Mesodermal cell (in vitro differentiated cells): Measurements from ENCODE around the gene RXRG.

ENCODE experiments used
- H3K27ac ChIP-seq: 2 replicates; pipeline ENCODE4 v1.7.0; 2013; ENCODE audit warnings: mild to moderate bottlenecking, low read depth, low read length, moderate library complexity; ENCODE audit not compliant: severe bottlenecking
- H3K36me3 ChIP-seq: 2 replicates; pipeline ENCODE4 v1.7.1; 2013; ENCODE audit warnings: mild to moderate bottlenecking, low read length, moderate library complexity; ENCODE audit not compliant: control insufficient read depth, insufficient read depth
- H3K4me1 ChIP-seq: one replicate; pipeline ENCODE4 v1.7.1; 2013; ENCODE audit warnings: mild to moderate bottlenecking, low read length; ENCODE audit not compliant: insufficient read depth, control insufficient read depth, poor library complexity, severe bottlenecking
- H3K4me3 ChIP-seq: 2 replicates; pipeline ENCODE4 v1.7.0; 2013; ENCODE audit warnings: low read length, control low read depth, mild to moderate bottlenecking; ENCODE audit not compliant: insufficient read depth, poor library complexity, severe bottlenecking; ENCODE audit errors: extremely low read depth
- H3K9me3 ChIP-seq: 2 replicates; pipeline ENCODE4 v1.7.1; 2013; ENCODE audit warnings: mild to moderate bottlenecking, low read length, moderate library complexity; ENCODE audit not compliant: control insufficient read depth
- WGBS, 2 experiments: methylation state at CpG; one replicate each; pipeline ENCODE4 v1.1.5; 2013; ENCODE audit warnings: missing lambda C conversion rate in 2 of 2; ENCODE audit not compliant: insufficient coverage in 2 of 2; 5-methylcytosine and 5-hydroxymethylcytosine counted together

Gene RXRG

GRCh38 chr1:165431079-165431478, 13.8 kb downstream of the RXRG start:
- Histone ChIP-seq H3K36me3 (no peaks in the 10 kb centered on the region), H3K27ac (no peak overlapping the region), H3K4me1 (no peaks in the 10 kb centered on the region), H3K9me3 (no peaks in the 10 kb centered on the region), H3K4me3 (no peak overlapping the region)
- 90 to 96% methylated on average over 4 of the region's 4 CpGs for WGBS, 2 experiments

- H3K4me3 ChIP-seq = no peak overlapping the region
- H3K27ac ChIP-seq = no peak overlapping the region
- 100% methylated on average over 2 of the region's 2 CpGs; no CpG with 5 or more reads in 1 of the 2 experiments for WGBS, 2 experiments
- H3K9me3 ChIP-seq = no peaks in the 10 kb centered on the region
- H3K4me1 ChIP-seq = no peaks in the 10 kb centered on the region
- no peaks in the 10 kb centered on the region for H3K36me3 ChIP-seq
These were observed 18.2 kb downstream of the RXRG start for GRCh38 chr1:165426745-165427144.

- H3K27ac ChIP-seq = no peak overlapping the region
- H3K36me3 ChIP-seq = no peaks in the 10 kb centered on the region
- WGBS, 2 experiments = 72 to 82% methylated on average over 2 of the region's 2 CpGs
- no peak overlapping the region for H3K4me3 ChIP-seq
- H3K4me1 ChIP-seq = no peaks in the 10 kb centered on the region
- H3K9me3 ChIP-seq = no peaks in the 10 kb centered on the region
These were observed 19.3 kb downstream of the RXRG start for GRCh38 chr1:165425621-165426020.

- Histone ChIP-seq H3K9me3 (no peaks in the 10 kb centered on the region), H3K4me1 (no peaks in the 10 kb centered on the region), H3K27ac (no peak overlapping the region), H3K4me3 (no peak overlapping the region), H3K36me3 (no peaks in the 10 kb centered on the region)
- 89 to 92% methylated on average over 7 to 9 of the region's 10 CpGs for WGBS, 2 experiments
These were observed 20.3 kb downstream of the RXRG start for GRCh38 chr1:165424454-165425216.

GRCh38 chr1:165423136-165423535, 21.8 kb downstream of the RXRG start:
- H3K27ac ChIP-seq = no peak overlapping the region
- WGBS, 2 experiments = 75 to 90% methylated on average over 5 of the region's 5 CpGs
- no peaks in the 10 kb centered on the region for H3K4me1 ChIP-seq
- no peaks in the 10 kb centered on the region for H3K36me3 ChIP-seq
- no peak overlapping the region for H3K4me3 ChIP-seq
- H3K9me3 ChIP-seq = no peaks in the 10 kb centered on the region

- Histone ChIP-seq H3K4me3 (no peak overlapping the region), H3K36me3 (no peaks in the 10 kb centered on the region), H3K4me1 (no peaks in the 10 kb centered on the region), H3K9me3 (no peaks in the 10 kb centered on the region), H3K27ac (no peak overlapping the region)
- WGBS, 2 experiments = no CpG with 5 or more reads among the region's 2 CpGs
These were observed 24.3 kb downstream of the RXRG start for GRCh38 chr1:165420655-165421054.

GRCh38 chr1:165419839-165420238, 25.1 kb downstream of the RXRG start:
- no peak overlapping the region for H3K4me3 ChIP-seq
- no peaks in the 10 kb centered on the region for H3K9me3 ChIP-seq
- 83 to 87% methylated on average over 2 of the region's 2 CpGs for WGBS, 2 experiments
- H3K27ac ChIP-seq = no peak overlapping the region
- H3K4me1 ChIP-seq = no peaks in the 10 kb centered on the region
- H3K36me3 ChIP-seq = no peaks in the 10 kb centered on the region

- Histone ChIP-seq H3K27ac (no peak overlapping the region), H3K4me1 (no peaks in the 10 kb centered on the region), H3K9me3 (no peaks in the 10 kb centered on the region), H3K36me3 (no peaks in the 10 kb centered on the region), H3K4me3 (no peak overlapping the region)
These were observed 26.7 kb downstream of the RXRG start for GRCh38 chr1:165418195-165418594.

- no peaks in the 10 kb centered on the region for H3K4me1 ChIP-seq
- 96% methylated on average over 7 to 10 of the region's 11 CpGs for WGBS, 2 experiments
- no peaks in the 10 kb centered on the region for H3K36me3 ChIP-seq
- no peak overlapping the region for H3K4me3 ChIP-seq
- no peaks in the 10 kb centered on the region for H3K9me3 ChIP-seq
- no peak overlapping the region for H3K27ac ChIP-seq
These were observed 28.1 kb downstream of the RXRG start for GRCh38 chr1:165416876-165417275.

- 86% methylated on average over 1 of the region's 1 CpG; no CpG with 5 or more reads in 1 of the 2 experiments for WGBS, 2 experiments
- Histone ChIP-seq H3K27ac (no peak overlapping the region), H3K36me3 (no peaks in the 10 kb centered on the region), H3K4me3 (no peak overlapping the region), H3K9me3 (no peaks in the 10 kb centered on the region), H3K4me1 (no peaks in the 10 kb centered on the region)
These were observed 29.9 kb downstream of the RXRG start for GRCh38 chr1:165415068-165415467.

GRCh38 chr1:165414620-165415019, 30.3 kb downstream of the RXRG start:
- no peak overlapping the region for H3K27ac ChIP-seq
- H3K4me1 ChIP-seq = no peaks in the 10 kb centered on the region
- H3K36me3 ChIP-seq = no peaks in the 10 kb centered on the region
- 80% methylated on average over 2 of the region's 3 CpGs; no CpG with 5 or more reads in 1 of the 2 experiments for WGBS, 2 experiments
- H3K4me3 ChIP-seq = no peak overlapping the region
- no peaks in the 10 kb centered on the region for H3K9me3 ChIP-seq
